ENCODE measurements around the gene LSM7.

GRCh38 chr19:2286402-2287140 lies 41.8 kb downstream of the LSM7 start:
- TF ChIP-seq POLR2A (IDR thresholded peaks at IDR 0.05) (no peak), CTCF (IDR thresholded peaks at IDR 0.05) (no peak)
